GM12874 (cell line): Measurements from ENCODE around the gene RNPS1.

Experiments used
- CTCF ChIP-seq: IDR thresholded peaks from 2 replicates; pipeline ENCODE4 v1.5.1; 2011; ENCODE audit warnings: low read depth, mild to moderate bottlenecking, control low read depth, low read length, moderate library complexity; ENCODE audit not compliant: insufficient read depth

The RNPS1 gene

GRCh38 chr16:2238150-2238837, 29.6 kb downstream of the RNPS1 start:
- no peak for TF ChIP-seq CTCF

- TF ChIP-seq CTCF, result no peak
Observed at GRCh38 chr16:2237493-2238149, 30.3 kb downstream of the RNPS1 start.

GRCh38 chr16:2237102-2237482, 30.8 kb downstream of the RNPS1 start:
- no peak for TF ChIP-seq CTCF

- no peak for TF ChIP-seq CTCF
Observed at GRCh38 chr16:2236337-2237101, 31.4 kb downstream of the RNPS1 start, which contains the start of gene DNASE1L2. Gene DNASE1L2 (plus strand): TSS chr16:2236444. CDS start chr16:2236817, 373 bp downstream.

- TF ChIP-seq CTCF, result no peak
Observed at GRCh38 chr16:2235695-2236336, 32.1 kb downstream of the RNPS1 start.

GRCh38 chr16:2235234-2235651, 32.7 kb downstream of the RNPS1 start:
- no peak for TF ChIP-seq CTCF

GRCh38 chr16:2234813-2235170, 33.1 kb downstream of the RNPS1 start:
- no peak for TF ChIP-seq CTCF
